Body of pancreas (tissue), 4 donors: ENCODE data around the gene APOL1.

Experiments used
- POLR2A ChIP-seq, 3 donors: fragments of 450-650 bp; IDR thresholded peaks; one replicate each; pipeline ENCODE4 v1.6.1; 2016; ENCODE audit warnings: antibody characterized with exemption in 3 of 3, mild to moderate bottlenecking in 2 of 3
- TF ChIP-seq, protein P1 (sequence below), 7 experiments: fragments of 450-650 bp in 4 of 7; fragments of 200-600 bp in 3 of 7; sonication (generic) in 3 of 7; IDR thresholded peaks; one replicate each; pipeline ENCODE4 v1.5.1; 2016 to 2019; ENCODE audit warnings: antibody characterized with exemption in 7 of 7

- TF ChIP-seq, protein P1, sequence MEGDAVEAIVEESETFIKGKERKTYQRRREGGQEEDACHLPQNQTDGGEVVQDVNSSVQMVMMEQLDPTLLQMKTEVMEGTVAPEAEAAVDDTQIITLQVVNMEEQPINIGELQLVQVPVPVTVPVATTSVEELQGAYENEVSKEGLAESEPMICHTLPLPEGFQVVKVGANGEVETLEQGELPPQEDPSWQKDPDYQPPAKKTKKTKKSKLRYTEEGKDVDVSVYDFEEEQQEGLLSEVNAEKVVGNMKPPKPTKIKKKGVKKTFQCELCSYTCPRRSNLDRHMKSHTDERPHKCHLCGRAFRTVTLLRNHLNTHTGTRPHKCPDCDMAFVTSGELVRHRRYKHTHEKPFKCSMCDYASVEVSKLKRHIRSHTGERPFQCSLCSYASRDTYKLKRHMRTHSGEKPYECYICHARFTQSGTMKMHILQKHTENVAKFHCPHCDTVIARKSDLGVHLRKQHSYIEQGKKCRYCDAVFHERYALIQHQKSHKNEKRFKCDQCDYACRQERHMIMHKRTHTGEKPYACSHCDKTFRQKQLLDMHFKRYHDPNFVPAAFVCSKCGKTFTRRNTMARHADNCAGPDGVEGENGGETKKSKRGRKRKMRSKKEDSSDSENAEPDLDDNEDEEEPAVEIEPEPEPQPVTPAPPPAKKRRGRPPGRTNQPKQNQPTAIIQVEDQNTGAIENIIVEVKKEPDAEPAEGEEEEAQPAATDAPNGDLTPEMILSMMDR (IDR thresholded peaks at IDR 0.05): no peak
- TF ChIP-seq POLR2A (IDR thresholded peaks at IDR 0.05): no peak
Observed at GRCh38 chr22:36267896-36268485, 15.1 kb downstream of the APOL1 start.
